Urothelium cell line (cell line): ENCODE measurements around the gene COTL1.

Experiments used
- DNase-seq: peaks from one replicate; pipeline ENCODE4 v3.0.0; 2011; ENCODE audit warnings: low spot score, mixed read lengths
- FAIRE-seq: peaks from 2 replicates; lab custom pipeline; 2011; peaks lifted over from hg19 to GRCh38; lab: Jason Lieb, UNC

COTL1 gene

DNA sequence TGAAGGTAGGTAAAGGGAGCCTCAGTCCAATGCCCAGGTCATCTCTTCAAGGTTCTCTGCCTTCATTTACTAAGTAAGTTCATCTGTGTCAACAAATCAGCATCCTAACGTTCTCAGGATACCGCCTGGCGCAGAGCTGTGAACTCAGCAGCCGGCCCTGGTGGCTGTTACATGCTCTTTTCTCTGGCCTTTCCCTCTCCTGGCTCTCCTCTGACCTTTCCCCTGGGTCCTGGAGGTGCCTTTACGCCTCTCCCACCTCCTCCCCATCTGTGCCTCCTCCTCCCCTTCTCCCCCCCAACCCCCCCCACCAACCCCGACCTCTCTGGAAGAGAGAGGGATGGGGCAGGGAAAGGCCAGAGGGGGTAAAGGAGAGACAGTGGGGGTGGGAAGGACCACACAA lies 19.5 kb downstream of the COTL1 start:
- DNase-seq (no peak), FAIRE-seq (no peak)

DNA sequence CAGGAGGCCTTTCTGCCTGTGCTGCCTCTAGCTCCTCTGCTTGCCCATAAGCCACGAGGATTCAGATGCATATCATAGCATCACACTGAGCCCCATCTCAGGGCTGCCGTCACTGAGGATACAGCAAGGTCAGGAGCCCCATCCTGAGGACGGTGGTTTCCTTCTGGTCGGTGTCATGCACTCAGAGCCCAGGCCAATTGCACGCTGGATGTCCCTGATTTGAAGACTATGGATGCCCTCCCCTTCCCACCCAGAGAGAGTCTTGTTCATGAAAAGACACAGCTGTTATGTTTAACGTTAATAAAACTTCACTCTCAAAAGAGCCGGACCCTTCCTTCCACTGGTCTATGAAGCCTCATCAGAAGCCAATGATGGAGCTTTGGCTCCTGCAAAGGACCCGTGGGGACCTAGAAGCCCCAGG lies 19.9 kb downstream of the COTL1 start:
- no peak for DNase-seq
- no peak for FAIRE-seq

DNA sequence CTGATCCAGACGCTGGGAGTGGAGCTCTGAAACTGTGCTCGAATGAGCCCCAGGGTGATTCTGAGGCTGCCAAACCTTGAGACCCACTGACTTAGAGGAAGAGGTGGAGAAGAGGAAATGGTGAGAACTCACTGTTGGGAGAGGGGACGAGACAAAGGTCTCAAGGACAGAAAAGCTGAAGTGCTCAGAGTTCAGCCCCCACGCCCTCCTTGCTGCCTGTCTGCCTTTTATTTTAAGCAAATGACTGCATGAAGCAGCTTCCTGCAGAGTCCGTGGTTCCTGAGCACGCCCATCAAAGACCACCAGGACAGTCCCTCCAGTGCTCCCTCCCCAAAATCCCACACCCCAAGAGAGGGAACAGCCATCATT lies 20.4 kb downstream of the COTL1 start:
- FAIRE-seq (no peak), DNase-seq (no peak)

DNA sequence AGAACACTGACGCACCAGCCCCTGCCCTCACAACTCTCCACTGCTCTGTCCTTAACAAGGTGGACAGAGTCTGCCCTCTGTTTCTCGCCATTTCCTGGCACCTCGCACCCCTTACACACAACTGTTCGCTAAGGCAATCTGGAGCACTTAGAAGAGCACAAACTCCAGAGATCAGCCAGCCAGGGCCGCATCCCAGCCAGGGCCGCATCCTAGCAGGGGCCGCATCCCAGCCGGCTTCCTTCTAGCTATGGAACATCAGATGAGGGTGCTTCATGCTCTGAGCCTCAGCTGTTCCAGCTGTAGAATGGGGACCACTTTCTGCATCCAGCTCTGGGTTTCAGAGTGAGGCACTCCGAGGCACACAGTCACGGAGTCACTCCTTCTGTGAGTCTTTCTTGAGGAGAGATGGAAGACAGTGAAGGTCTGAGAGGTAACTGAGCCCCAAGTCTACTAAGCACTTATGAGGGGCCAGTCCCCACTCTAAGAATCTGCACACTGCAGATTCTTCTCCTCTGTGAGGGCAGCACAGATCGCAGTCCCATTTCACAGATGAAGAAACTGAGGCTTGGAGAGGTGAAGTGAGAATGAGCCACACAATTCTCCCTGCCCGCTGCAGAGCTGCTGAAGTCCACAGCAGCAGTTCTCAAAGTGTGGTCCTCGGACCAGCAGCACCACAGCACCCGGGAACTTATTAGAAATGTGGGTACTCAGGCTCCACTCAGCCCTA lies 20.9 kb downstream of the COTL1 start:
- FAIRE-seq = no peak

DNA sequence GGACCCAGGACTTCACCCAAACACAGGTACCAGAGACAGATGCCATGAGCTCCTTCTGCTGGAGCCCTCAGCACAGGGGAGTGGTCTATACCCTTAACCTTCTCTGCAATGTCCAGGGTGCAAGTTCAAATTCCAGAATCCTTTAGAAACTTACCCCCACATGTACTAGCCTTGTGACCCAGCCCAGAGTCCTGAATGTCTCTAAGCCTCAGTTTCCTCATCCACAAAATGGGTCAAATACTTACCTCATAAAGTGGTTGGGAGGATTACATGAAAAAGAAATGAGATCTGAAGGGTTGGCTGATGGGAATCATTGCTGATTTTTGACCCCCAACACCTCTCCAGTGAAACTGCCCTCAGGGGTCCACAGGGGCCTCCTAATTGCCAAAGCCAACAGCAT lies 21.7 kb downstream of the COTL1 start:
- DNase-seq = no peak
- no peak for FAIRE-seq

More for the DNA sequence above, 20.9 kb downstream of the COTL1 start:
- DNase-seq = no peak

DNA sequence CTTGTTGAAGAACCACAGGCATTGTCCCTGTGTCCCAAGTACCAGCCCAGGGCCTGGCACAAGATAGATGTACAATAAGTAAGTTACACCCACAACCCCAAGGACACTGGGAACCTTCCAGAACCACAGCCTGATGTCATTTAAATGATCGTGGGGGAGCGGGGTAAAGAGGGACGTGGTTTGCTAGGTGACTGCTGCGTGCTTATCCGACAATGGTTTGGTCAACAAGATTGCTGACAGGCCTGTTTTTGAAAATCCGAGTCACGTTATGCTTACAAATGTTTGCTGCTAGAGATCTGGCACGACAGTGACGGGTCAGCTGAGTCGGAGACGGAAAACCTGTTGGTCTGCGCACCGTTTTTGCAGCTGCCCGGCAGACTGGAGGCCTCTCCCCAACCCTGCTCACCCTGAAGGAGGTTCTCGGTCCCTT lies 22.8 kb downstream of the COTL1 start:
- DNase-seq (no peak), FAIRE-seq (no peak)

DNA sequence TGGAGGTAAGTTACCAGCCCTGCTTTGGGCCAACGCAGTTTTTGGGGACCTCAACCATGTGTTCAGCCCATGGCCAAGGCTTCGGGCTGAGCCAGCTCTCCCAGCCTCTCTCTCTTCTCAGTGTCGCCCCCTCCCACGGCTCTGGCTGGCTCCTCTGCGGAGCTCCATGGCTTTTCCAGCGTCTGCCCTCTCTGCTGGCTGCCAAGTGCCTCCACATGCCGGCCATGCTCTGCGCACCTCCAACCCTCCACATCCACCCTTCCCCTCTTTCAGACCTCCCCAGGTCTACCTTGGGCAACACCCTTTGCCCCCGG lies 23.2 kb downstream of the COTL1 start:
- FAIRE-seq (no peak), DNase-seq (no peak)

DNA sequence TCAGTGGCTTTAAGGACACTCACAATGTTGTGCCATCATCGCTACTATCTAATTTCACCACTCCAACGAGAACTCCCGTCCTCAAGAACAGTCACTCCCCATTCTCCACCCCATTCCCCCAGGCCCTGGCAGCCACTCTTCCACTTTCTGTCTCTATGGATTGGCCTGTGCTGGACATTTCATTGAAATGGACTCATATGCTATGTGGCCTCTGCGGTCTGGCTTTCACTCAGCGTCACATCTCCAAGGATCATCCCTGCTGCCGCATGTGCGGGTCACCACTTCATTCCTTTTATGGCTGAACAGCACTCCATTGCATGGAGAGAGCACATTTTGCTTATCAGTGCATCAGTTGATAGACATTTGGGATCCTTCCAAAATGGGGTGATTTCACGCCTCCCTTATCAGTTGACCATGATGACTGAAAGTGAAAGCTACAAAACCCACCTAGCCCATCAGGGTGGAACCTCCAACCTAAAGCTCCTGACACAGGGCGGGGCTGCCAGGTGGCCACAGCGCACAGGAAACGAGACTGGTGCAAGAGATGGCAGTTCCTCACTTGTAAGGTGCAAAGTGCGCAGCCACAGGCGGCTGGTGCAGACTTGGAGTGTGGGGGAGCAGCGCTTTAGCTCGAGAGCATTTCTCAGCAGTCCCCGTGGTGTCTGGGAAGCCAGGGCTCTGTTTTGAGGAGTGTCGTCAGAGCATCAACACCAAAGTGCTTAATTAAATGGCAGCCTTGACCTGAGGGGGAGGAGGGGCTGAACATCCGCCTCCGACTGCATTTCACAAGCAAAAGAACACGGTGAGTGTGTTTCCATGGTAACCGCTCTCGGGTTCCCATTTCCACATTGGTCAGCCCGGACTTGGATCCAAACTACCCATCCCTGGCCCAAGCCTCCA lies 23.8 kb downstream of the COTL1 start:
- FAIRE-seq (no peak), DNase-seq (no peak)

DNA sequence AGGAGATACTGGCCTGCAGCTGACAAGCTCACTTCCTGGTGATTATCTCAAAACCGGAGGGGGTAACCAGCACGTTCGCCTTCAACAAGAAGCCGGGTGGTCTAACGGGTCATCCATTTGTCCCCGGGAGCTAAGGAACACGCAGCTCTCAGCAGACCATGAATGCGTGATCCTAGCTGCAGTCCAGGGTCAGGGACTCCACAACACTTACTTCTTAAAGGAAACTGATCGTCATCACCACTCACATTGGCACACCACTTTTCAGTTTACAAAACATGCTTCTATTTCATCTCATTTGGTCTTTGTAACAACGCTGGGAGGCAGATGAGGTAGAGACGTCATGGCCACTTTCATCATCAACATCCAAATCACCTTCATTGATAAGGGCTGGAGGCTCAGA lies 25.2 kb downstream of the COTL1 start:
- no peak for DNase-seq
- no peak for FAIRE-seq

DNA sequence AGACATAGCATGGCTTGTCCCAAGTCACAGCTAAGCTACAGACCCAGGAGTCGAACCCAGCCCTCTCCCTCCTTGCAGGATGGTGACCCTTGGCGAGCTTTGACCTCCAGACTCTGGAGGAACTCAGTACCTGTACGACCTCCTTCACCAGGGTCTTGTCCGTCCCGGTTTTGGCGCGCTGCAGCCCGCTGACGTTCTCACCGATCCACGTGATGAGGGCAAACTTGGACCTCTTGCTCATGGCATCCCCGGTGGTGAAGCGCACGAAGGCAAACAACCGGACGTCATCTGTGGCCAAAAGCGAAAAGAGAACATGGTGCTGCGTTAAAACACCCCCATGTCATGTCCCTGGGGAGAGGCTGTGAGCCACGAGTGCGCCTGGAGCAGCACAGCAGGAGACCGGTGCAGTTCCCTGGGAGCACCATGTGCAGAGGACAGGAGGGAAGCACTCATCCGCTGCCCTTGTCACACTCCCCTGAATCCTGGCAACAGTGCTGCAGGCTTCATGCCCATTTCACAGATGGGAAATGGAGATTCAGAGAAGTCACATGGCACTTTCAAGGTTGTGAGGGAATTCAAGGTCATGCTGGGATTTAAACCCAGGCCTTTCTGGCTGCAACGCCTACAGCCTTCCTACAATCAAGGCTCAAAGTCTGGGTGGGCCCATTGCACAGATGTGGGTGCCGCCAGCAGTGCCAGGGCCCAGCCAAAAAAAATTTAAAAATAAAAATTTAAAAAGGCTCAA lies 27.7 kb downstream of the COTL1 start:
- FAIRE-seq = no peak
- DNase-seq = no peak

DNA sequence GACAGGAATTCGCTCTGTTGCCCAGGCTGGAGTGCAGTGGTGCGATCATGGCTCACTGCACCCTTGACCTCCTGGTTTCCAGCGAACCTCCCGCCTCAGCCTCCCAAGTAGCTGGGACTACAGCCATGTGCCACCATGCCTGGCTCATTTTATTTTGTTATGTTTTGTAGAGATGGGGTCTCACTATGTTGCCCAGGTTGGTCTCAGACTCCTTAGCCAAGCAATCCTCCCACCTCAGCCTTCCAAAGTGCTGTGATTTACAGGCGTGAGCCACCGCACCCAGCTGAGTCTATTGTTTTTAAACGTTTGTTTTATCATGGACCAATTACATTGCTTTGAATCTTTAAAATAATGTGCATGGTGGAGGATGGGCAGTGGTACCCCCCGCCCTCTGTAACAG lies 28.9 kb downstream of the COTL1 start:
- FAIRE-seq = no peak

DNA sequence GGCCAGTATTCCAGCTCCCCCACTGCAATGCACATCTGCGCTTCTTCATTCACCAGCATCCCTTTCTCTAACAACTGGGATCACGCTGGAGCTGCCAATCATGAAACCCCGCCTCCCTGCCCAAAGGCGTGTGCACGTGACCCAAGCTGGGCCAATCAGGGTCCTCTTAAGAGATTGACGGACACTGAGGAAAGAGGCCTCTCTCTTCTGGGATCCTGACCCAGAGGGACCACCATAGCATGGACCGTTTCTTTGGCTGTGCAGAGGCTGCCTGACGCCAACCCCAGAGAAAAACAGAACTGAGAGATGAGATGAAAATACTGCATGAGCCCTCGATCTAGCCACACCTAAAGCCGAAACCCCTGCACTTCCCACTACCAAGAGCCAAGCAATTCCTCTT lies 32.0 kb downstream of the COTL1 start:
- no peak for FAIRE-seq
- DNase-seq = no peak

More for the DNA sequence above, 28.9 kb downstream of the COTL1 start:
- no peak for DNase-seq

DNA sequence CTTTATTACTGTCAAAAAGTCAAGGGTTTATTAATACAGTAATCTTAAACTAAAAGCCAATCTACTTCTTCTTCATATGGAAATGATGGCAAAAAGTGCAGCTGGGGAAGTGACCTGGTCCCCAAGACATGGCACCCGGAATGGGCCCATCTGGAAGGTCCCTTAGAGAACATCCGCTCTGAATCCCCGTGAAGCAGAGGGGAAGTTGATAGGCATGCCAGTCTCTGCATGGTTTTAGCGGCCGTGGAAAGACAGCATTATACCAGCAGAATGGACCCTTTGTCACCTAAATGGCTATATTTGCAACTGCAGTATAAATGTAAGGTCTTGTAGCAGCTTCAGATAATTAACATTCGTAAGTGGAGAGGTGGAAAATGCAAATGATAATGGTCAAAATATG lies 32.4 kb downstream of the COTL1 start:
- DNase-seq (no peak), FAIRE-seq (no peak)

DNA sequence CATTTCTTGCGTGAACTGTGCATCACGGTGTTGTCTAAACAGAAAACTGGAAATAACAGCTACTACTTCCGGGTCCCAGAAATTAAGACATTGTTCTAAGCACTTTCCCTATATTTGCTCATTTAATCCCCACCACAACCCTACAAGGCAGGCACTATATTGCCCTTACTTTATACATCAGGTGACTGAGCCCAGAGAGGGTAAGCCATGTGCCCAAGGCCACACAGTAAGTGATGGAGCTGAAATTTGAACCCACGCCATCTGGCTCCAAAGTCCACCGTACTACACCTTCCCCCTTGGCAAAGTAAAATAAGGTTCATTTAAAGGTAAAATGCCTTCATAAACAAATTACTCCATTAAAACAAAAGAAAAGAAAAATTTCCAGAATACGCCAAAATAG lies 33.2 kb downstream of the COTL1 start:
- DNase-seq (no peak), FAIRE-seq (no peak)

DNA sequence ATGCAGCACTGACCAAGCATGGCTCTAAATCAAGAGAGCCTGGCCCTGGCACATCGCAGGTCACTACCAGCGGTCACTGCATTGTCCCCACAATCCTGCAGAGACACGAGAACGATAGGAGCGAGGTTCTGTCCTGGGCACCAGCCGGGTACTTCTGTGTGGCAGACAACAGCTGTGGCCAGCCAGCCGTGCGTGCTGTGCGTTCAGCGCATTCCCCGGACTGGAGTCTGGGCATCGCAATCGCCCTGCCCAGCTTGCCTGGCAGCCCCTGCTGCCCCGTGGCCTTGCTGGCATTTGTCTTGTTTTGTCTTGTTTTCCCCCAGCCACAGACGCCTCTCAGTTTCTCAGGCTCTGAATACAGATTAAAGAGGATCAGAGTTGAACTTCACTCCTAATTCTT lies 33.9 kb downstream of the COTL1 start:
- FAIRE-seq (no peak), DNase-seq (no peak)

DNA sequence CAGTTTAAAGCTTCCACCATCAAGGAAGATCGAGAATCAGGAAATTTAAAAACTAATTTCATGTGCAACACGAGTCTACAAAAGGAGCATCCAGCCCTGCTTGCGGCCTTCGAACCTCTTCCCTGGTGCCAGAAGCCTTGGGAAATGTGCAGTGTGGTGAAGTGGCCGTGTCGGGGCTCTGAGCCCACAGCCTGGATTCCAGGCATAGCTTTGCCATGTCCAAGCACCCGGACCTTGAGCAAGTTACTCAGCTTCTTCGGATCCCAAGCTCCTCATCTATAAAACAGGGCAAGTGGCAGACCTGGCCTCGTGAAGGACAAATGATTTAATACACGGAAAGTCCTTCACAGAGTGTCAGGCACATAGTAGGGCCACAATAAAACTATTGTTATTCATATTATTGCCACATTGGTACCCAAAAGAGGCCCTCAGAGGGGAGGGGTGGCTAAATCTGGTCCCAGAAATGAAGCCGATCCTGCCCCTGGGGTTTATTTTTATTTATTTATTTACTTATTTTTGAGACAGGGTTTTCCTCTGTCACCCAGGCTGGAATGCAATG lies 34.8 kb downstream of the COTL1 start:
- DNase-seq = peak; percentile 44
- no peak for FAIRE-seq

DNA sequence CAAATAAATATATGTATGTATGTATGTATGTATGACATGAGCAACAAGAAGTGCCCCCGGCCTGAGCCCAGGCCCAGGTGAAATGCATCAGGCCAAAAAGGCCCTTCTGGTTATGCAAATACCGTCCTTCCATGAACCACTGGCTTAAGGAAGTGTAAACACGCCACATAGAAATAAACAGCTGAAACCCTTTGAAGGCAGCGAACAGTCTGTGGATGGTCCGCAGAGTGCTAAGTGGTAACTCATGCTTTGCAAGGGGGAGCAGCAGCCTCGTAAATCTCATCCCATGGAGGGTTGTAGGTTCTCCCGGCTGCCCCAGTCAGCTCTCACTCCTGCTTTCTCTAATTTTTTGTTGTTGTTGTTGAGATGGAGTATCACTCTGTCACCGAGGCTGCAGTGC lies 36.7 kb downstream of the COTL1 start:
- DNase-seq (no peak), FAIRE-seq (no peak)

DNA sequence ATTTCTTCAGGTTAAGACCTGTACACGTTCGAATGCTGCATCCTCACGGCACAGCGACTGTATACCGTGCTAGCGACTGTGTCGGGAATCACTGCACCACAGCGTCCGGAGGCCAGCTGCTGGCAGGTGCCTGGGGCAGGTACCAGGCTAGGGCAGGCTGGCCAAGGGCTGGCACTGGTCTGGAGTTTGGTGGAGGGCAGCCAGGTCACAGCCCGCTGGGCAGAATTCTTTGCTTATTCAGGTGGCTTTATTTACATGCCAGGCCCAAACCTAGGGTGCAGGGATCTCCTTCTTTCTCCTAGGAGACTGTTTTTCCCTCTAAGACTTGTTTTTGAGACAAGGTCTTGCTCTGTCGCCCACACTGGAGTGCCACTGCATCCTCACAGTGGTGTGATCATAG lies 37.9 kb downstream of the COTL1 start:
- no peak for FAIRE-seq

DNA sequence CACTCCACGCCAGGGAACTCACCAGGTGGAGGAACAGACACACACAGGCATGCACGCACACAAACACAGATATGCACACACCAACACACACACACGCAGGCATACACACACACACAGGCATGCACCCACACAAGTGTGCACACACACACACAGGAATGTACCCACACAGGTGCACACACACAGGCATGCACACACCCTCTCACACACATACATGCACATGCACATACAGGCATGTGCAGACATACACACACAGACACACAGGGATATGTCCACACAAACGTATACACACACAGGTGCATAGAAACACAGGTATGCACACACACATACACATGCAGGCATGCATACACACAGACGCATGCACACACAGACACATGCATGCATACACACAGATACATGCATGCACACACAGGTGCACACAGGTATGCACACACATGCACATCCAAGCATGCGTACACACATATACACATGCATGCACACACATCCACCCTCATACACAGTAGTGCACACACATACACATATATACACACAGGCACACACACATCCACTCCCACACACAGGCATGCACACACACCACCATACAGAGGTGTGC lies 39.2 kb downstream of the COTL1 start:
- FAIRE-seq (peak; percentile 44), DNase-seq (no peak)

More for the DNA sequence above, 37.9 kb downstream of the COTL1 start:
- no peak for DNase-seq

DNA sequence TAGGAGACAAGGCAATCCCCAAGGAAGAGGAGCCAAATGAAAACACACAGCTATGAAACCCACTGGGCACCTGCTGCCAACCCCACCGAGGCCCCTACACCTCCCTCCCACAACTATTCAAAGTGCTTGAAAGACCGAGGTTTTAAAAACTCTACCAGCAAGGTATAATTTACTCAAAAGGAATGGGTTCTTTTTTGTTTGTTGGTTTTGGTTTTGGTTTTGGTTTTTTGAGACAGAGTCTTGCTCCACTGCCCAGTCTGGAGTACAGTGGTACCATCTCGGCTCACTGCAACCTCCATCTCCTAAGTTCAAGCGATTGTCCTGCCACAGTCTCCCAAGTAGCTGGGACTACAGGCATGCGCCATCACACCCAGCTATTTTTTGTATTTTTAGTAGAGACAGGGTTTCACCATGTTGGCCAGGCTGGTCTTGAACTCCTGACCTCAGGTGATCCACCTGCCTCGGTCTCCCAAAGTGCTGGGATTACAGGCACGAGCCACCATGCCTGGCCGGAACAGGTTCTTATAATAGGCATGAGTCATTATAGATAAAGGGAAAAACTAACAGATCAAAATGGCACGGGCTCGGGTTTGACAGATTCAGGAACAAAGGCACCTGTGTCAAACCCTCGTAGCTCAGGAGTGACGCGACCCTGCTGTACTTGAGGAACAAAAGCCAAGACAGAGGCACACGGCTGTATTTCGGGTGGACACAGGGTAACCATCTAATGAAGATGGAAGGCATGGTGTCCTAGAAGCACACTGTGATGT lies 40.7 kb downstream of the COTL1 start:
- DNase-seq = no peak
- no peak for FAIRE-seq
